ENCODE measurements around the gene KIFBP.
"Not testable (repeated sequence)": the region's sequence is repeated elsewhere in the genome, so short reads cannot be mapped to it uniquely, and the experiment has no call there.

The KIFBP gene

GRCh38 chr10:68988530-68989316 is at the start of gene KIFBP:
Gene KIFBP (plus strand): TSS chr10:68988803. CDS start chr10:68988833, 30 bp downstream.
- DNase-seq = peak; percentile 97

GRCh38 chr10:68938884-68939283 is 49.7 kb upstream of the KIFBP start:
- DNase-seq = no peak

GRCh38 chr10:68940917-68941316 is 47.7 kb upstream of the KIFBP start:
- not testable (repeated sequence) for DNase-seq

- no peak for DNase-seq
Measured at GRCh38 chr10:68950598-68950997, 38.0 kb upstream of the KIFBP start.

- no peak for DNase-seq
Measured at GRCh38 chr10:68954904-68955303, 33.7 kb upstream of the KIFBP start.

- no peak for DNase-seq
Measured at GRCh38 chr10:68955355-68955831, 33.2 kb upstream of the KIFBP start.

GRCh38 chr10:68955832-68956532 is 32.6 kb upstream of the KIFBP start, which contains the start of gene DDX21:
Gene DDX21 (plus strand): TSS chr10:68956170. CDS start chr10:68956226, 56 bp downstream.
- DNase-seq = peak; percentile 94

- peak; percentile 4 for DNase-seq
Measured at GRCh38 chr10:68957284-68957615, 31.4 kb upstream of the KIFBP start.

GRCh38 chr10:68957654-68958053 is 30.9 kb upstream of the KIFBP start:
- peak; percentile 21 for DNase-seq

- DNase-seq = no peak
Measured at GRCh38 chr10:68959695-68960527, 28.7 kb upstream of the KIFBP start.

GRCh38 chr10:68963151-68963550 is 25.5 kb upstream of the KIFBP start:
- no peak for DNase-seq

- DNase-seq = no peak
Measured at GRCh38 chr10:68973975-68974374, 14.6 kb upstream of the KIFBP start.

- DNase-seq = not testable (repeated sequence)
Measured at GRCh38 chr10:68975936-68976473, 12.6 kb upstream of the KIFBP start.

- not testable (repeated sequence) for DNase-seq
Measured at GRCh38 chr10:68979738-68980137, 8.9 kb upstream of the KIFBP start.

GRCh38 chr10:68981074-68981473 is 7.5 kb upstream of the KIFBP start:
- no peak for DNase-seq

GRCh38 chr10:68982389-68982788 is 6.2 kb upstream of the KIFBP start:
- DNase-seq = no peak

GRCh38 chr10:68987611-68988010 is 992 bp upstream of the KIFBP start:
- DNase-seq = no peak

GRCh38 chr10:68989317-68989990 is 851 bp downstream of the KIFBP start:
- peak; percentile 26 for DNase-seq

GRCh38 chr10:68992636-68993440 is 4.2 kb downstream of the KIFBP start:
- peak; percentile 92 for DNase-seq

GRCh38 chr10:68997211-68997610 is 8.6 kb downstream of the KIFBP start:
- no peak for DNase-seq

- peak; percentile 57 for DNase-seq
Measured at GRCh38 chr10:69004821-69005220, 16.2 kb downstream of the KIFBP start.

Data from EL (cell line).